DOHH2 (cell line): ENCODE data around the gene MORN3.
"Not testable (repeated sequence)": the region's sequence is repeated elsewhere in the genome, so short reads cannot be mapped to it uniquely, and the experiment has no call there.

ENCODE experiments used
- H3F3A ChIP-seq: fragments of 200-600 bp; sonication (generic), shearing (Covaris generic); 2 replicates; pipeline ENCODE4 v1.6.0; 2016; ENCODE audit warnings: antibody characterized with exemption, mild to moderate bottlenecking; ENCODE audit not compliant: control insufficient read depth, insufficient read depth
- H3K27ac ChIP-seq: fragments of 200-600 bp; sonication (generic); 2 replicates; pipeline ENCODE4 v1.5.1; 2014; ENCODE audit warnings: low read depth, mild to moderate bottlenecking, low read length, moderate library complexity
- H3K27me3 ChIP-seq: fragments of 200-600 bp; sonication (generic); 2 replicates; pipeline ENCODE4 v1.6.1; 2014; ENCODE audit warnings: mild to moderate bottlenecking, low read length, mixed read lengths; ENCODE audit not compliant: control insufficient read depth
- H3K36me3 ChIP-seq: fragments of 200-600 bp; sonication (generic); 2 replicates; pipeline ENCODE4 v1.6.1; 2014; ENCODE audit warnings: mild to moderate bottlenecking, low read length, moderate library complexity, mixed read lengths; ENCODE audit not compliant: control insufficient read depth
- H3K4me1 ChIP-seq: fragments of 200-600 bp; sonication (generic); 2 replicates; pipeline ENCODE4 v1.6.1; 2014; ENCODE audit warnings: mild to moderate bottlenecking, low read length, mixed read lengths; ENCODE audit not compliant: control insufficient read depth
- H3K4me2 ChIP-seq: fragments of 200-600 bp; sonication (generic); 2 replicates; pipeline ENCODE4 v1.6.0; 2014; ENCODE audit warnings: mild to moderate bottlenecking, low read length, moderate library complexity
- H3K4me3 ChIP-seq: fragments of 200-600 bp; sonication (generic); 2 replicates; pipeline ENCODE4 v1.5.1; 2014; ENCODE audit warnings: mild to moderate bottlenecking, low read length, mixed read lengths
- H3K79me2 ChIP-seq: fragments of 200-600 bp; sonication (generic); 2 replicates; pipeline ENCODE4 v1.6.1; 2014; ENCODE audit warnings: mild to moderate bottlenecking, low read length, mixed read lengths; ENCODE audit not compliant: control insufficient read depth
- H3K9me2 ChIP-seq: fragments of 200-600 bp; sonication (generic); replicated peaks from 2 replicates; pipeline ENCODE4 v1.6.1; 2014; ENCODE audit warnings: mild to moderate bottlenecking, low read length, mixed read lengths; ENCODE audit not compliant: control insufficient read depth
- H3K9me3 ChIP-seq: fragments of 200-600 bp; sonication (generic); 2 replicates; pipeline ENCODE4 v1.6.1; 2014; ENCODE audit warnings: antibody characterized with exemption, low read length, mixed read lengths; ENCODE audit not compliant: control insufficient read depth, insufficient read depth
- H4K20me1 ChIP-seq: fragments of 200-600 bp; sonication (generic); 2 replicates; pipeline ENCODE4 v1.6.0; 2014; ENCODE audit warnings: low read depth, mild to moderate bottlenecking, antibody characterized with exemption, low read length, moderate library complexity; ENCODE audit not compliant: control insufficient read depth, insufficient read depth
- CTCF ChIP-seq: fragments of 200-600 bp; sonication (generic); IDR thresholded peaks from one replicate; pipeline ENCODE4 v1.5.1; 2014; ENCODE audit warnings: antibody characterized with exemption, mild to moderate bottlenecking, low read depth, low read length; ENCODE audit not compliant: poor library complexity, severe bottlenecking
- EZH2phosphoT487 ChIP-seq: fragments of 200-600 bp; sonication (generic); IDR thresholded peaks from 2 replicates; pipeline ENCODE4 v1.6.1; 2017; ENCODE audit warnings: borderline replicate concordance, mild to moderate bottlenecking, antibody characterized with exemption, low read length, moderate library complexity, mixed read lengths

The MORN3 gene

GRCh38 chr12:121702944-121703343, 33.5 kb upstream of the MORN3 start:
- H3K27me3 ChIP-seq: peaks cover 7% of the 10 kb centered on the region; the same call in 1 of the 2 replicates
- H3K79me2 ChIP-seq: no peaks in the 10 kb centered on the region
- H4K20me1 ChIP-seq: no peaks in the 10 kb centered on the region
- H3F3A ChIP-seq: no peaks in the 10 kb centered on the region
- H3K4me2 ChIP-seq: no peak overlapping the region
- no peaks in the 10 kb centered on the region for H3K36me3 ChIP-seq
- no peaks in the 10 kb centered on the region for H3K4me1 ChIP-seq
- TF ChIP-seq EZH2phosphoT487 (no peak), CTCF (no peak)
- no peaks in the 10 kb centered on the region for H3K9me3 ChIP-seq
- no peak overlapping the region for H3K4me3 ChIP-seq
- no peaks in the 10 kb centered on the region for H3K9me2 ChIP-seq
- no peak overlapping the region for H3K27ac ChIP-seq

DNA sequence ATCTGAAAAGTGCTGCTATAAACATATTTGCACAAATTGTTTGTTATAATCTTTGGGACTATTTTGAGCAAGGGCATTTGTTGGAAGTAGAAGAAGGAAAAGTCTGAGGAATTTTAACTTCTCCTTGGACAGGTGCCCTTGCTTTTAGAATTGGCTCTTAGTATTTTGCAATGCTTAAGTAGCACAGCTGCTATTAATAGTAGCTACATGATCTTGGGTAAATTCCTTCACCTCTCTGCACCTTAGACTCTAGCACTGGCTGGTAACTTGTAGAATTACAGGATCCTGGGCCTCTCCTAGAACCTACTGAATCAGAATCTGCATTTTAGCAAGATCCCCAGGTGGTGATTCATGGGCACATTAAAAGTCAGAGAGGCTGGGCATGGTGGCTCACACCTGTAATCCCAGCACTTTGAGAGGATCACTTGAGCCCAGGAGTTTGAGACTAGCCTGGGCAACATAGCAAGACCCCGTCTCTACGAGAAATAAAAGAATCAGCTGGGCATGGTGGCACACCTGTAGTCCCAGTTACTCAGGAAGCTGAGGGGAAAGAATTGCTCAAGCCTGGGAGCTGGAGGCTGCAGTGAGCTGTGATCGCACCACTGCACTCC, 32.3 kb upstream of the MORN3 start:
- no peaks in the 10 kb centered on the region for H3K36me3 ChIP-seq
- H3F3A ChIP-seq: no peaks in the 10 kb centered on the region
- H3K4me1 ChIP-seq: peaks cover 3% of the 10 kb centered on the region; the same call in 1 of the 2 replicates
- no peak for TF ChIP-seq EZH2phosphoT487
- no peak for TF ChIP-seq CTCF
- no peaks in the 10 kb centered on the region for H3K9me3 ChIP-seq
- H3K27ac ChIP-seq: no peak overlapping the region
- no peak overlapping the region for H3K4me2 ChIP-seq
- H3K4me3 ChIP-seq: no peak overlapping the region
- H3K27me3 ChIP-seq: peaks cover 7% of the 10 kb centered on the region; the same call in 1 of the 2 replicates
- H3K79me2 ChIP-seq: no peaks in the 10 kb centered on the region
- H4K20me1 ChIP-seq: no peaks in the 10 kb centered on the region
- H3K9me2 ChIP-seq: no peaks in the 10 kb centered on the region

- not testable (repeated sequence) for H3K4me1 ChIP-seq
Observed at GRCh38 chr12:121697861-121698260, 28.4 kb upstream of the MORN3 start.

DNA sequence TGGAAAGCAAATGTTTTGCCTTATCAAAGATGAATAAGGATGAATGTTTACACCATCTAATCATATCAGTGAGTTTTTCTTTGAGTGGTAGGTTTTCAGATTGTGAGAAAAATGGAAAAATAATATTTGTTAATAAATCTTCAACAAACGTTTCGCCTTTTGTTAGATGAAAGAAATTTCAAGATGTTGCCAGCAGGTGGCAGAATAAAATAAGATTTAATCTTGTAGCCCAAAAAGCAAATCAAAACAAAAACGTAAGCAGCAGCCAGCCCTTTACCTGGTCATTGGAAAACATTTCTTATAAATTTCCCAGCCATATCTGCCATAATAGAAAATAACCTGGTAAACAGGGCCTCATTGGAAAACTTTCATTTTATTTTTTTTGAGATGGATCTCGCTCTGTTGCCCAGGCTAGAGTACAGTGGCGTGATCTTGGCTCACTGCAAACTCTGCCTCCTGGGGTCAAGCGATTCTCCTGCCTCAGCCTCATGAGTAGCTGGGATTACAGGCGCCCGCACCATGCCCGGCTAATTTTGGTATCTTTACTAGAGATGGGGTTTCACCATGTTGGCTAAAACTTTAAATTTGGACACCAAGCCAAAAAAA, 27.7 kb upstream of the MORN3 start:
- TF ChIP-seq EZH2phosphoT487 (no peak), CTCF (peak; percentile 52)
- 0 out of 2 replicates have a peak, but pooled peaks cover 5% of the 10 kb centered on the region for H3F3A ChIP-seq
- no peaks in the 10 kb centered on the region for H3K9me2 ChIP-seq

More at GRCh38 chr12:121697861-121698260, 28.4 kb upstream of the MORN3 start:
- H3K27me3 ChIP-seq, H3K36me3 ChIP-seq, H3K9me2 ChIP-seq, H3K79me2 ChIP-seq, H4K20me1 ChIP-seq, H3F3A ChIP-seq, H3K27ac ChIP-seq, H3K4me3 ChIP-seq, H3K9me3 ChIP-seq, H3K4me2 ChIP-seq: not testable (repeated sequence)

More for the DNA sequence above, 27.7 kb upstream of the MORN3 start:
- H3K4me3 ChIP-seq: no peak overlapping the region
- H3K9me3 ChIP-seq: no peaks in the 10 kb centered on the region
- no peak overlapping the region for H3K27ac ChIP-seq
- peaks cover 3% of the 10 kb centered on the region; the same call in 1 of the 2 replicates for H3K4me1 ChIP-seq
- H3K27me3 ChIP-seq: peaks cover 4% of the 10 kb centered on the region; the same call in 1 of the 2 replicates
- no peaks in the 10 kb centered on the region for H4K20me1 ChIP-seq
- H3K36me3 ChIP-seq: no peaks in the 10 kb centered on the region
- H3K79me2 ChIP-seq: no peaks in the 10 kb centered on the region
- H3K4me2 ChIP-seq: peak overlapping the region; percentile 35
